NCI-H748 (cell line): ENCODE data around the gene REEP2.
"Not testable (repeated sequence)": the region's sequence is repeated elsewhere in the genome, so short reads cannot be mapped to it uniquely, and the experiment has no call there.

Source experiments
- DNase-seq: peaks from one replicate; lab custom pipeline; 2025; ENCODE audit not compliant: unreplicated experiment; lab: John Stamatoyannopoulos, UW

Gene REEP2

DNA sequence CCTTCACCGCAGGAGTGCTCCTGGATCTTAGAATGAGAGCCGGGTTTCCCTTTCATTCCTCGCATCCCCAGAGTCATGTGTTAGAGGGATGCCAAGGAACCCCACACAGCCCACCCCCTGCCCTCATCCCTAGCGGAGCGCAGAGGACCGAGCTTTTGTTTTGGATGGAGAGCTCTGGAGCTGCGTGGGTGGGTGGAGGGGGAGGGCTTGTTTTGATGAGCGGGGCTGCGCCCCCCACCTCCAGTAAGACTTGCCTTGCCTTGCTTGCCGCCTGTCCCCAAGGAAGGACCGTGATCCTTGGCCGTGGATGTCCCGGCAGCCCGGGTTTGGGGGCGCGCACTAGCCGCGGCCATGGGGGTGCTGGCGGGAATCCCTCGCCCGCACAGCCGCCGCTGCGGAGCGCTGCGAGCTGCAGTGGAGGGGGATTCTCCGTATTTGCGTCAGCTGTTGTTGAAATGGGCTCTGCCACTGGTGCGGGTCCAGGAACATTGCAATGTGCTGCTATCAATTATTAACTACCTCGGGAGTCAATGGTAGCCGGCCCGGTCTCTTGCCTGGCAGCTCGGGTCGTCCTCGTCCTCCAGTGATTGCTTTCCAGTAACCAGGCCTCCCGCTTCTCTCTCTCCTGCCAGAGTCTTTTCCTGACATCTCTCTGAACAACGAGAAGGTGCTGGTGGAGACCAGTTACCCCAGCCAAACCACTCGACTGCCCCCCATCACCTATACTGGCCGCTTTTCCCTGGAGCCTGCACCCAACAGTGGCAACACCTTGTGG lies 27.5 kb downstream of the REEP2 start:
- no peak for DNase-seq

DNA sequence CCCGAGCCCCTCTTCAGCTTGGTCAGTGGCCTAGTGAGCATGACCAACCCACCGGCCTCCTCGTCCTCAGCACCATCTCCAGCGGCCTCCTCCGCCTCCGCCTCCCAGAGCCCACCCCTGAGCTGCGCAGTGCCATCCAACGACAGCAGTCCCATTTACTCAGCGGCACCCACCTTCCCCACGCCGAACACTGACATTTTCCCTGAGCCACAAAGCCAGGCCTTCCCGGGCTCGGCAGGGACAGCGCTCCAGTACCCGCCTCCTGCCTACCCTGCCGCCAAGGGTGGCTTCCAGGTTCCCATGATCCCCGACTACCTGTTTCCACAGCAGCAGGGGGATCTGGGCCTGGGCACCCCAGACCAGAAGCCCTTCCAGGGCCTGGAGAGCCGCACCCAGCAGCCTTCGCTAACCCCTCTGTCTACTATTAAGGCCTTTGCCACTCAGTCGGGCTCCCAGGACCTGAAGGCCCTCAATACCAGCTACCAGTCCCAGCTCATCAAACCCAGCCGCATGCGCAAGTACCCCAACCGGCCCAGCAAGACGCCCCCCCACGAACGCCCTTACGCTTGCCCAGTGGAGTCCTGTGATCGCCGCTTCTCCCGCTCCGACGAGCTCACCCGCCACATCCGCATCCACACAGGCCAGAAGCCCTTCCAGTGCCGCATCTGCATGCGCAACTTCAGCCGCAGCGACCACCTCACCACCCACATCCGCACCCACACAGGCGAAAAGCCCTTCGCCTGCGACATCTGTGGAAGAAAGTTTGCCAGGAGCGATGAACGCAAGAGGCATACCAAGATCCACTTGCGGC lies 28.2 kb downstream of the REEP2 start:
- no peak for DNase-seq

DNA sequence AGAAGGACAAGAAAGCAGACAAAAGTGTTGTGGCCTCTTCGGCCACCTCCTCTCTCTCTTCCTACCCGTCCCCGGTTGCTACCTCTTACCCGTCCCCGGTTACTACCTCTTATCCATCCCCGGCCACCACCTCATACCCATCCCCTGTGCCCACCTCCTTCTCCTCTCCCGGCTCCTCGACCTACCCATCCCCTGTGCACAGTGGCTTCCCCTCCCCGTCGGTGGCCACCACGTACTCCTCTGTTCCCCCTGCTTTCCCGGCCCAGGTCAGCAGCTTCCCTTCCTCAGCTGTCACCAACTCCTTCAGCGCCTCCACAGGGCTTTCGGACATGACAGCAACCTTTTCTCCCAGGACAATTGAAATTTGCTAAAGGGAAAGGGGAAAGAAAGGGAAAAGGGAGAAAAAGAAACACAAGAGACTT lies 28.9 kb downstream of the REEP2 start:
- DNase-seq = no peak

DNA sequence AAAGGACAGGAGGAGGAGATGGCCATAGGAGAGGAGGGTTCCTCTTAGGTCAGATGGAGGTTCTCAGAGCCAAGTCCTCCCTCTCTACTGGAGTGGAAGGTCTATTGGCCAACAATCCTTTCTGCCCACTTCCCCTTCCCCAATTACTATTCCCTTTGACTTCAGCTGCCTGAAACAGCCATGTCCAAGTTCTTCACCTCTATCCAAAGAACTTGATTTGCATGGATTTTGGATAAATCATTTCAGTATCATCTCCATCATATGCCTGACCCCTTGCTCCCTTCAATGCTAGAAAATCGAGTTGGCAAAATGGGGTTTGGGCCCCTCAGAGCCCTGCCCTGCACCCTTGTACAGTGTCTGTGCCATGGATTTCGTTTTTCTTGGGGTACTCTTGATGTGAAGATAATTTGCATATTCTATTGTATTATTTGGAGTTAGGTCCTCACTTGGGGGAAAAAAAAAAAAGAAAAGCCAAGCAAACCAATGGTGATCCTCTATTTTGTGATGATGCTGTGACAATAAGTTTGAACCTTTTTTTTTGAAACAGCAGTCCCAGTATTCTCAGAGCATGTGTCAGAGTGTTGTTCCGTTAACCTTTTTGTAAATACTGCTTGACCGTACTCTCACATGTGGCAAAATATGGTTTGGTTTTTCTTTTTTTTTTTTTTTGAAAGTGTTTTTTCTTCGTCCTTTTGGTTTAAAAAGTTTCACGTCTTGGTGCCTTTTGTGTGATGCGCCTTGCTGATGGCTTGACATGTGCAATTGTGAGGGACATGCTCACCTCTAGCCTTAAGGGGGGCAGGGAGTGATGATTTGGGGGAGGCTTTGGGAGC lies 29.5 kb downstream of the REEP2 start:
- DNase-seq = no peak

DNA sequence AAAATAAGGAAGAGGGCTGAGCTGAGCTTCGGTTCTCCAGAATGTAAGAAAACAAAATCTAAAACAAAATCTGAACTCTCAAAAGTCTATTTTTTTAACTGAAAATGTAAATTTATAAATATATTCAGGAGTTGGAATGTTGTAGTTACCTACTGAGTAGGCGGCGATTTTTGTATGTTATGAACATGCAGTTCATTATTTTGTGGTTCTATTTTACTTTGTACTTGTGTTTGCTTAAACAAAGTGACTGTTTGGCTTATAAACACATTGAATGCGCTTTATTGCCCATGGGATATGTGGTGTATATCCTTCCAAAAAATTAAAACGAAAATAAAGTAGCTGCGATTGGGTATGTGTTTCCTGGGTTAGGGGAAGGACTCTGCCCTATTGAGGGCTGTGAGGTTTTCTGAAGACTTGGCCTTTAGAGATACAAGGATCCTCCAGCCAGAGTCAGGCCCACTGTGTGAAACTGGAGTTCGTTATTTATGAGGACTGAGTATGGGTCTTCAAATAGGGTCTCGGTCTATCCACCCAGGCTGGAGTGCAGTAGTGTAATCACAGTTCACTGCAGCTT lies 30.2 kb downstream of the REEP2 start:
- no peak for DNase-seq

DNA sequence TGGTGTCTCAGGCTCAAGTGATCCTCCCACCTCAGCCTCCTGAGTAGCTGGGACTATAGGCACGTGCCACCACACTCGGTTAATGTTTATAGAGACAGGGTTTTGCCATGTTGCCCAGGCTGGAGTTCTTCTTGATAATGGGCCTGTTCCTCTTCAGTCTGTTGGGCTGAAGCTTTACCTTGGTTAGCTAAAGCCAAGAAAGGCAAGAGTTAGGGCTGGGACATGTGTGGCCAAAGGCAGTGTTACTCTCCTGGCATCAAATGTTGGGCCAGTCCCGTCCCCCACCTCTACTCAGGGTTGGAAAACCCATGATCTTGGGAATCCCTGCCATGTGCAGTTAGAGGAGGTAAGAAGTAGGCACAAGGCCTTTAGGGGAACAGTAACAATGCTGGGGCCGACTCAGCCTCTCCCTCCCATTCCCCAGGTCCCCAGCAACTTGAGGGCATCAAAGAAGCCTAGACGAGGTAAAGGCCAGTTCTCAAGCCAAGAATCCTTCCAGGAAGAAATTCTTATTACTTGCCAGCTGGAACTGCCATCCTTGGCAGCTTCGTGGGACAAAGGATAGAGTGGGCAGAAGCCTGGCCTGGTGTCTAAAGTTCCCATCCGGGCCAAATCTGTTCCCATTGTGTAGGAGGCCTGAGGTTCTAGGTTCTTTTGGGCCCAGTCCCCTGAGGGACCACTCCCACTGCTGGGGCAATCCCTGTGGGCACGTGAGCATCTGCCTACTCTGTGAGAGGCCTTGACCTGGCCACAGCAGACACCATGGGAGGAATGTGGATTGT lies 30.9 kb downstream of the REEP2 start:
- no peak for DNase-seq

DNA sequence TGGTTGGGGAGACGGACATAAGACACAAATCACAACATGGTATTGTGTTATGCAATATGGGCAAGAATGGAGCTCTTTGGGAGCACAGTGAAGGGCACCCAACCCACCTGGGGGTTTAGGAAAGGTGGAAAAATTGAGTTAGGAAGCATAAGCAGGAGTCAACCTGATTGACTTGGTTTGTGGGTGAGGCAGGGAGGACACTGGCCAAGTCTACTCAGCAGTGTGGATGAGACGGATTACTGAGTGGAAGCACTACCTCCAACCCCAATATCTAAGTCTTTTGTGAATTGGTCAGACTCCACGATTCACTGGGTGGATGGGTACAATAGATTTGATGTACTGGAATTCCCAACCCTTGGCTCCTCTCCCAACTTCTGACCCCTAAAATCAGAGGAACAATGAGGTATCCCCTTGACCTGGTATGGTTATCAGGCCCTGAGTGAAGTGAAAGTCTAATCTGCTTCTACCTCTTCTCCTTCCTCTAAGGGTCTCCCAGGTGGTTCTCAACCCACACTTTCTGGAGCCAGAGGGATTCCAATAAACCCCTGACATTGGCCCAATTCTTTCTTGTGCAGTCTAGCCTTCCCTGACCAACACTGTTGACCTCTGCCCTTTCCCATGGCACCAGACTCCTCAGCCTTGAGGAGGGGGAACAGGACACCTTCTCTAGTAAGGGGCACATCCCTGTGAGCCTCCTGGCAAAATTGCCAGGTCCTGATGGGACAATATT lies 31.6 kb downstream of the REEP2 start:
- DNase-seq = no peak

DNA sequence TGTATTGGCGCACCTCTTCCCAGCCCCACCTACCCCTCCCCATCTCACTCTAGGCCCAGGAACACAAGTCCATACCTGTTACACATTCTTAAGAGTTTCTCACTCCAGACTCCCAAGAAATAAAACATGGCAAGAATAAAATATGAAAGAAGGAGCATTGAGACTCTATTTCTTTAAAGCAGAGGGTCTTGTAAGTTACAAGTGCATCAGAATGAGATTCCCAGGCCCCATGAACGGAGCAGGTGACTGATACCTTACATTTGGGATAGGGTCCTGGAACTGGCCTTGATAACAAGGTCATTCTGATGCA lies 32.1 kb downstream of the REEP2 start:
- DNase-seq = no peak

DNA sequence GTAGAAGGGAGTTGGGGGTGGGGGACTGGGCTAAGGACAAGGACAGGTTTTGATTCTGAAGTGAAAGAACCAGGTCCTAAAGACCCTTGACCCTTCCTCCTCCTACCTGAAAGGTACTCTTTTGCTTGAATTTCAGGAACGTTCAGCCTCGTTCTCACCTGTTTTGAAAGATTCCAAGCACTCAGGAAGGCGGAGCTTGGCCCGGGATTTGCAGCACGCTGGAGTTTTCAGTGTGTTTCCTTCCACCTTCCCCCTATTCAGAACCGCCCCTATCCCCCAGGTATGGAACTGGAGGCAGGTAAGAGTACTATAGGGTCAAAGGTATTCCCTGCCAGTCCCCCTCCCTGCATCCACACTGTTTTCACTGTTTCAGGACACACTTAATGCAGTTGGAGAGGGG lies 33.5 kb downstream of the REEP2 start:
- DNase-seq = no peak

DNA sequence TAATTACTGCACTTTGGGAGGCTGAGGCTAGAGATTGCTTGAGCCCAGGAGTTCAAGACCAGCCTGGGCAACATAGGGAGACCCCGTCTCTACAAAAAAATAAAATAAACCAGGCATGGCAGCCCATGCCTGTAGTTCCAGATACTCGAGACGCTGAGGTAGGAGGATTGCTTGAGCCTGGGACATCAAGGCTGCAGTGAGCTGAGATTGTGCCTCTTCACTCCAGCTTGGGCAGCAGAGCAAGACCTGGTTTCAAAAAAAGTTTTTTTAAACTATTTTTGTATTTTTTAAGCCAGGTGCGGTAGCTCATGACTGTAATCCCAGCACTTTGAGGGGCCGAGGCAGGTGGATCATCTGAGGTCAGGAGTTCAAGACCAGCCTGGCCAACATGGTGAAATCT lies 34.3 kb downstream of the REEP2 start:
- not testable (repeated sequence) for DNase-seq

DNA sequence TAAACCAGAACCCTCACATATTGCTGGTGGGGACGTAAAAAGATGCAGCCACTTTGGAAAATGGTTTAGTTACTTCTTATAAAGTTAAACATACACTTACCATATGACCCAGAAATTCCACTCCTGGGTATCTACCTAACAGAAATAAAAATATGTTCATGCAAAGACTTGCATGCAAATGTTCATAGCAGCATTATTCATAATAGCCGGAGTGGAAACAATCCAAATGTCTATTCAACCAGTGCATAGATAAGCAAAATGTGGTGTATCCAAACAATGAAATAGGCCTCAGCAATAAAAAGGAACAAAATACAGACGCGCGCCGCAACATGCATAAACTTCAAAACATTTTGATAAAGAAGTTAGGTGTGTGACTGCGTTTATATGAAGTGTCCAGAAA lies 38.1 kb downstream of the REEP2 start:
- DNase-seq = no peak

DNA sequence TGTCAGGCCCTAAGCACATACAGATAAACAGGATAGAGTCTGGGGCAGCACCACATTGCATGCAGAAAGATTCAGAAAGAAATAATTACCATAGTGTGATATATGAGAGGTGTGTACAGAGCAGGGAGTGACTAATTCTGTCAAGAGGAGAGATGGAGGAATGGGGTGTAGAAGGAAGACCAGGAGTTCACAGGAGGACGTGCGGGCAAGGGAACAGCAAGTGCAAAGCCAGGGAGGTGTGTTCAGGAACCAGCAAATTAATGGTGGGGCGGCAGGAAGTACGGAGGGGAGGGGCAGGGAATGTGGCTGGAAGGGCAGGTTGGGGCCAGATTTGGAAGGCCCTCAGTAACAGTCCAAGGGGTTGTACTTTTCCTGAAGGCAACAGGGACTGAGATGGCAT lies 43.8 kb downstream of the REEP2 start:
- DNase-seq = no peak

DNA sequence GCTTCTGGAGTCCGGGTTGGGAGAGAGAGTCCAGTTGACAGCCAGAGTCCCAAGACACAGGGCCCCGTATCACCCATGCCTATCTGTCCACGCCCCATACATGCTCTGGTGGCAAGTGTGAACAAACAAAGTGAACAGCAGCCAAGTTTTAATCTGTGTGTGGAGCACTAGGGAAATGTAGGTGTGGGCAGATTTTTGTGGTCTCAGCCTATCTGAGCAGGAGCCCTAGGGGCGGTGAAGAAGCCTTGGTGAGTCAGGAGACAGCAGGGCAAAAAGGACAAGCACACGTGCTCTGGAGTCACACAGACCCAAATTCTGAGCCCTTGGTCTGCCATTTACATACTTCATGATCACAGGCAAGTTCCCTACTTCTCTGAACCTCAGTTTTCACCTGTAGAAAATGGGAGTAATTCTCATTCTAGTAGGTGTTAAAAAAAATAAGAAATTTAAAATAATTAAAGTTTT lies 49.7 kb downstream of the REEP2 start:
- DNase-seq = no peak

DNA sequence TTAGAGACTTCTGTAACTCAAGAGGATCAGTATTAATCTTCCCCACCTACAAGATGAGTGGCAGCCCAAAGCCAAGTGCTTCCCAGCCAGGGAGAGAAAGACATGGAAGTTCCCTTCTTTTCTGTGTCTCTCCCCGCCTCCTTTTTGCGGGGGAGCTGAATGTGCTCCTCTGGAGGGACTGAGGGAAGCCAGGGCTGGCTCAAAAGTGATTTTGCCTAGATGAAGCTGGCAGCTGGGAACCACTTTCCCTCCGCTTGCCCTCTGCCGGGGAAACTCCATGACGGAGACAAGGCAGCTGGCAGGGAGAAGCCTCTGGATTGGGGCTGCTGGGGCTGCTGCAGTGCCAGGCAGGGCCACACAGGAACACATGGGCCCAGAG lies 50.8 kb downstream of the REEP2 start:
- no peak for DNase-seq

DNA sequence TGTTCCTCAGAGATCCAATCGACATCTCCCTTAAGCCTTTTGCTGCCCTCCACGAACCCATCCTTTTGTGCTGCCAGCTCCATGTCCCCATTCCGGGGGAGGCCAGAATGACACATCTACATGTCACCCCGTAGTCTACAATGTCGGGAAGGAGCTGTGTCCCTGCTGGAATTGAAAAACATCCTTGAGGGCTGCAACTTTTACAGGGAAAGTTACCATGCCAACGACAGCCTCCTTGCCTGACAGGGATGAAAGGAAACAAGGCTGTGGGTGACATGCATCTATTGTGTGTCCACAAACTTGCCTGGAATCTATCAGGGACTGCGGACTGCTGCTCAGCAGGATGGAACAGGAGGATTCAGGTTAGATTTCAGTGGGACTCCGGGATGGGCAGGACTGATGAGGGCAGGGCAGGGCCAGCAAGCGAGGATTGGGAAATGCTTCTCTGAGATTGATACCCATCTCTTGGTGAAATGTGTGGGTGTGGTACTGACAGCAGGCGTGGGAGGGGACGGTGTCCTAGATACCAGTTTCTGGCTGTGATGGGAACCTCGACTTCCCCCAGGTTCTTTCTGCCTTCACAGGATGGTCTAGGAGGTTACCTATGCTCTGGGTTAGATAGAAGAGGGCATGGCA lies 51.9 kb downstream of the REEP2 start:
- no peak for DNase-seq

DNA sequence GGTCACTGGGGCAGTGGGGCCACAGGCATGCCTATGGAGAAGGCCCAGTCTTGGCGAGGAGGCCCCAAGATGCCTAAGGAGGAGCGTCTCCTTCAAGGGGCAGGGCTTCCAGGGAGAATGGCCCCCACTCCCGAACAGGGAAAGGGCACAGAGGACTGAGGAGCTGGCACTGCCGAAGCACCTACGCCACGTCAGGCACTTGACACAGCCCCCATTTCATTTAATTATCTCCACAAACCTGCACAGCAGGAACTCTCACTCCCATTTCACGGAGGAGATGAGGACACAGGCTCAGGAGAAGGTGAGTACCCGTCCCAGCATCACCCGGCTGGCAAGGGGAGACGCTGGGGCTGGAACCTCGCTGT lies 52.4 kb downstream of the REEP2 start:
- peak; percentile 51 for DNase-seq

DNA sequence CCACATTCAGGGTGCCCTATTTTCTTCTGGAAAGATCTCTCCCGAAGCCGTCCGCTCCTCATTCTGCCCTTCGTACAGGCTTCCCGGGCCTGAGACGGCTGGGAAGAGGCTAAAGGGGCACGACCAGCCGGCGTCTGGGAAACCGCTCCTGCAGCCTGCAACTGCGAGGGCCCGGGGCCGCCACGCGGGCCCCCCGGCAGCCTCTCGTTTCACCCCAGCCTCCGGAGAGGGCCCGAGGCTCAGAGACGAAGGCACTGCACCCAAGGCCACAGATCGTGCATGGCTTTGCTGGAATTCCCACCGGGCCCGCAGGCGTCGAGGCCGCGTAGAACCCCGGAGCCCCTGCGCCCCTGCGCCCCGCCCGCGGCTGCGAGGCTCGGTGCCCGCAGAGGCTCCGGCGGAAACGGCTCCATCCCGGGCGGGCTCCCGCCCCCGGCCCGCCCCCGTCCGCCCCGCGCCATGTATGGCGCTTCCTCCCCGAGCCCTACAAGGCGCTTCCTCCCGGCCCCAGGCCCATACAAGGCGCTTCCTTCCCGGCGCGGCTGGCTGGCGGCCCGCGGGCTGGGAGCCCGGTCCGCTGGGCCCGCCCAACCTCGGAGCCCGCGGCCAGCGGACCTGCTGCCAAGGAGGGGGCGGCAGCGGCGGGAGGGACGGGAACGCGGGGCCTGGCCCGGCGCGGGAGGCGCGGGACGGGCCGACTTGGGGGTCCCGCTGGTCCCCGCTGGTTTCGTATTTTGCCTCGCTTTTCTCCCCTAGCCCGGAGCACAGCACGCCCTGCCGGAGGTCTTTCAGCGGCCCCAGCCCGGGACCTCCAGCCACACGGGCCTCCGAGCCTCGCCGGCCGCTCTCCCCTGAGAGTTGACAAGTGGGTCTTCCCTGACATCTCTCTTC lies 53.1 kb downstream of the REEP2 start:
- DNase-seq = peak; percentile 87

DNA sequence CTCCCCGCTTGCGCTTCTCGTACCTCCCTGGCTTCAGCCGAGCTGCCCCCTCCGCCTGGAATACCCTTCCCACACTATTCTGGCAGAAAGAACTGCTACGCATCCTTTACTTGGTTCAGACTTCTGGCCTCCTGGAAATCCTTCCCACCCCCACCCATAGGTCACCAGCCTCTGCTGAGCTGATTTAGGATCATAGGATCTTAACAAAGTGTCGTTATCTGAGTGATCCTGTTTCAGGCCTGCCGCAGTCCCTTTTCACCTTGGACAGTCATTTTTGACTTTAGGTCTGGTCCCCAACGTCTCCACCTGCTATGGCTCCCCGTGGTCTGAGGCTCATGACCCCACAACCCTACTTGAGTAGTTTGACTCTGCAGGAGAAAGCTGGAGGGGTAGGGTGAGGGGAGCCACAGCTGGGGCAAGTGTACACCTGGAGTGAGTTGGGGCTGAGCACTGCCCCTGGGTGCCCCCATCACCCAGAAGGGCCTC lies 53.7 kb downstream of the REEP2 start:
- no peak for DNase-seq
